ENCODE data around the gene CERKL.

CERKL gene

GRCh38 chr2:181596556-181596955 lies 60.3 kb downstream of the CERKL start:
- H3K4me2 ChIP-seq (ENCODE audit: low read length), result no peak overlapping the region
- no peaks in the 10 kb centered on the region for H3K4me1 ChIP-seq
- no peaks in the 10 kb centered on the region for H3K36me3 ChIP-seq (ENCODE audit: control insufficient read depth, insufficient read depth, low read length)
- TF ChIP-seq CTCF (IDR thresholded peaks at IDR 0.05), result no peak
- H2AFZ ChIP-seq, result no peak overlapping the region
- no peaks in the 10 kb centered on the region for H3K27me3 ChIP-seq (ENCODE audit: control insufficient read depth, insufficient read depth, low read length)
- H3K9ac ChIP-seq, result no peak overlapping the region
- H3K9me3 ChIP-seq (ENCODE audit: control insufficient read depth, low read length), result no peaks in the 10 kb centered on the region
- H3K79me2 ChIP-seq, result no peaks in the 10 kb centered on the region
- H3K4me3 ChIP-seq (ENCODE audit: low read depth, low read length), result no peak overlapping the region
- H3K27ac ChIP-seq, result no peak overlapping the region

DNA sequence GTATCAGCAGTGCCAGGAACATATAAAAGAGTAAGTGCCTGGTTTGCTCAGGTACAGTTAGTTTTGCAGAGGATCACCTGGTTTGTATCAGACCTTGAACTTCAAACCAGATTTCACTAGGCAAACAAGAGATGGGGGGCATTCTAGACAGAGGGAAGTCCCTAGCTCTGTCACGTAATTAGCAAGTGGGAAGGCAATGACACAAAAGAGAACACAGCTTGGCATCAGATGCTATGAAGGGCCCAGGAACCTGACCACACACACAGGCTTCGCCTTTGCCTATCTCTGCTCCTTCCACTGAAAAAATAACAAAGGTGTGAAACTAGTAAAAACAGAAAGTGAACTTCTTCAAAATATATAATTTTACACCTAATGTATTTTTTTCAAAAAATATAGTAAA lies 62.6 kb downstream of the CERKL start:
- no peaks in the 10 kb centered on the region for H3K79me2 ChIP-seq
- peaks cover 2% of the 10 kb centered on the region for H3K27me3 ChIP-seq (ENCODE audit: control insufficient read depth, insufficient read depth, low read length)
- no peak overlapping the region for H3K4me3 ChIP-seq (ENCODE audit: low read depth, low read length)
- H3K9ac ChIP-seq, result no peak overlapping the region
- H3K4me2 ChIP-seq (ENCODE audit: low read length), result no peak overlapping the region
- H3K27ac ChIP-seq, result no peak overlapping the region
- TF ChIP-seq CTCF (IDR thresholded peaks at IDR 0.05), result no peak
- H2AFZ ChIP-seq, result no peak overlapping the region
- no peaks in the 10 kb centered on the region for H3K36me3 ChIP-seq (ENCODE audit: control insufficient read depth, insufficient read depth, low read length)
- H3K9me3 ChIP-seq (ENCODE audit: control insufficient read depth, low read length), result no peaks in the 10 kb centered on the region
- no peaks in the 10 kb centered on the region for H3K4me1 ChIP-seq

DNA sequence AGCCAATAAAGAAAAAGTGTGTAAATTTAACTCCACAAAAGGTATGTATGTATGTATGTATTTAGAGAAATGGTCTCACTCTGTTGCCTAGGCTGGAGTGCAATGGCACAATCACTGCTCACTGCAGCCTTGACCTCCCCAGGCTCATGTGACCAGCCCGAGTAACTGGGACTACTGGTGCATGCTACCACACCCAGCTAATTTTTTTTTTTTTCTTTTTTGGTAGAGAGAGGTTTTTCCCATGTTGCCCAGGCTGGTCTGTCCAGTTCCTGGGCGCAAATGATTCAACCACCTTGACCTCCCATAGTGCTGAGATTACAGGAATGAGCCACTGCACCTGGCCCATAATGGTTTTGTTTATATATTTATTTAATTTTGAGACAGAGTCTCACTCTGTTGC lies 67.1 kb downstream of the CERKL start:
- H3K36me3 ChIP-seq (ENCODE audit: control insufficient read depth, insufficient read depth, low read length), result no peaks in the 10 kb centered on the region
- no peak overlapping the region for H3K9ac ChIP-seq
- H3K27ac ChIP-seq, result no peak overlapping the region
- no peak for TF ChIP-seq CTCF (IDR thresholded peaks at IDR 0.05)
- peaks cover 2% of the 10 kb centered on the region for H3K27me3 ChIP-seq (ENCODE audit: control insufficient read depth, insufficient read depth, low read length)
- no peak overlapping the region for H3K4me3 ChIP-seq (ENCODE audit: low read depth, low read length)
- peaks cover 7% of the 10 kb centered on the region for H3K4me1 ChIP-seq
- H3K4me2 ChIP-seq (ENCODE audit: low read length), result no peak overlapping the region
- no peaks in the 10 kb centered on the region for H3K79me2 ChIP-seq
- no peaks in the 10 kb centered on the region for H3K9me3 ChIP-seq (ENCODE audit: control insufficient read depth, low read length)
- no peak overlapping the region for H2AFZ ChIP-seq

GRCh38 chr2:181588546-181588945 lies 68.4 kb downstream of the CERKL start:
- H2AFZ ChIP-seq, result no peak overlapping the region
- H3K9me3 ChIP-seq (ENCODE audit: control insufficient read depth, low read length), result no peaks in the 10 kb centered on the region
- TF ChIP-seq CTCF (IDR thresholded peaks at IDR 0.05), result no peak
- H3K9ac ChIP-seq, result no peak overlapping the region
- H3K36me3 ChIP-seq (ENCODE audit: control insufficient read depth, insufficient read depth, low read length), result no peaks in the 10 kb centered on the region
- no peaks in the 10 kb centered on the region for H3K79me2 ChIP-seq
- H3K27ac ChIP-seq, result no peak overlapping the region
- H3K4me1 ChIP-seq, result peaks cover 7% of the 10 kb centered on the region
- H3K4me2 ChIP-seq (ENCODE audit: low read length), result no peak overlapping the region
- no peak overlapping the region for H3K4me3 ChIP-seq (ENCODE audit: low read depth, low read length)
- H3K27me3 ChIP-seq (ENCODE audit: control insufficient read depth, insufficient read depth, low read length), result peaks cover 2% of the 10 kb centered on the region

GRCh38 chr2:181586569-181587081 lies 70.3 kb downstream of the CERKL start:
- no peaks in the 10 kb centered on the region for H3K9me3 ChIP-seq (ENCODE audit: control insufficient read depth, low read length)
- no peak overlapping the region for H3K9ac ChIP-seq
- no peak overlapping the region for H3K4me3 ChIP-seq (ENCODE audit: low read depth, low read length)
- no peak overlapping the region for H3K4me2 ChIP-seq (ENCODE audit: low read length)
- peaks cover 7% of the 10 kb centered on the region for H3K4me1 ChIP-seq
- no peak overlapping the region for H2AFZ ChIP-seq
- H3K79me2 ChIP-seq, result no peaks in the 10 kb centered on the region
- H3K27me3 ChIP-seq (ENCODE audit: control insufficient read depth, insufficient read depth, low read length), result peaks cover 2% of the 10 kb centered on the region
- no peak for TF ChIP-seq CTCF (IDR thresholded peaks at IDR 0.05)
- no peak overlapping the region for H3K27ac ChIP-seq
- H3K36me3 ChIP-seq (ENCODE audit: control insufficient read depth, insufficient read depth, low read length), result no peaks in the 10 kb centered on the region
